HG03342 (cell line): ENCODE results near the gene BEND5.

Experiments used
- ATAC-seq: cut with Tn5 transposase; IDR thresholded peaks from one replicate; pipeline ENCODE4 v1.9.1; 2021; ENCODE audit warnings: mild to moderate bottlenecking, moderate library complexity; ENCODE audit not compliant: unreplicated experiment

The BEND5 gene

DNA sequence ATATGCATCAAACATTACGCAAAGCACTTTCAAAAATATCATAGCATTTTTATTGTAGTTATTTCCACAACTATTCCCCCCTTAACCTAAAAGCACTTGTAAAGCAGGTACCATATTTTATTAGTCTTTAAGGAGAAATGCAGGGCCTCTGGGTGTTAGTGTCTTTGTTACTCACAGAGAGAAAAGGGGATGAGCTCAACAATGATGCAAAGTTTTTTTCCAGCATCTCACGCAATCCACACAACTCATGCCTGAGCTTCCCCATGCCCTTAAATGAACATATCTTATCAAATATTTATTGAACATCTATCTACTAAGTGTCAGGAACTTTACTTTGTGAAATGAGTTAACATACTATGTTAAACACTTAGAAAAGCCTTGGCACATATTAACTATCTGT, 50.6 kb downstream of the BEND5 start:
- no peak for ATAC-seq

DNA sequence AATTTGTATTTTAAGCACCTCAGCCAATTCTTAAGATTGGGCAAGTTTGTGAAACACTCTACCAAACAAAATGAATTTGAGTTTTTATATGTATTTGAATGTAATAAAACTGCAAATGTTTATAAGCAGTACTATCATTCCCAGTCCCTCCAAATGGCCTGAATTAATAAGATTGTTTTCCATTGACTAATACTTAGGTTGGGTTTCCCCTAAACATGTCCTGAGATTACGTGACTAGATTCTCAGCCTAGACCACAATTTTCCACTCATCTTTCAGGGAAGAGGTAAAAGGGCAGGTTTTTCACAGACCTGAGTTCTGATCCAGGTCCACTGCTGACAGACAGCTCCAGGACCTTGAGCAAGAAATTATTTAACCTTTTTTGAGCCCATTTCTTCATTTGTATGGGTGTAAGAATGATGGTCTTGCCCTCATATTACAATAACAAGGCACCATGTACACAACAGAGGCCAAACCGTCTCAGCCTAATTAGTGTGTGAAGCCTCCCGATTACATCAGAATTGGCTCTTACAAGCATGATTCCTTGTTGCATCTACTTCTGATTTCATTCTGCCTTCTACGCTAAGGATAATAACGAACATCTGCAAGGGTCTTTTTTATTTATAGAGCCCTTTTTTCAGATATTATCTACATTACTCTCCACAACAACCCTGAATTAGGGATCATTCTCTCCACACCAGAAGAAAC, 51.2 kb downstream of the BEND5 start:
- ATAC-seq, result no peak

- no peak for ATAC-seq
Observed at GRCh38 chr1:48720929-48721328, 55.8 kb downstream of the BEND5 start.

GRCh38 chr1:48718705-48719104, 58.0 kb downstream of the BEND5 start:
- no peak for ATAC-seq

GRCh38 chr1:48718116-48718630, 58.5 kb downstream of the BEND5 start:
- ATAC-seq, result no peak

DNA sequence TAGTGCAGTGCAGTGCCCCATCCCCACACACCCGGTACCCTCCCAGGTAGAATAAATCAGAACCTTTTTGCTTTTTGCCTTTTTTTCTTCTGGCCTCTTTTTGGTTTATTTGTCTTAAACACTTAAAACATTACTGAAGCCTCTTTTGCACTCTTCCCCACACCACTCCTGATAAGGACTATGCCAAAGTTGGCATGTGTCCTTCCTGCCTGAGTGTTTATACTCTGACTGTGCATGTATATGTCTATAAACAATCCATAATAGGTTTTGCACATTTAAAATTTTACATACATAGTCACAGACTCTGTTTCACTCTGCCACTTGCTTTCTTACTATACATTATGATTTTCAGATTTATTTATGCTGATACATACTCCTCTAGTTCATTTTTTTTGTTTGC, 59.6 kb downstream of the BEND5 start:
- no peak for ATAC-seq

DNA sequence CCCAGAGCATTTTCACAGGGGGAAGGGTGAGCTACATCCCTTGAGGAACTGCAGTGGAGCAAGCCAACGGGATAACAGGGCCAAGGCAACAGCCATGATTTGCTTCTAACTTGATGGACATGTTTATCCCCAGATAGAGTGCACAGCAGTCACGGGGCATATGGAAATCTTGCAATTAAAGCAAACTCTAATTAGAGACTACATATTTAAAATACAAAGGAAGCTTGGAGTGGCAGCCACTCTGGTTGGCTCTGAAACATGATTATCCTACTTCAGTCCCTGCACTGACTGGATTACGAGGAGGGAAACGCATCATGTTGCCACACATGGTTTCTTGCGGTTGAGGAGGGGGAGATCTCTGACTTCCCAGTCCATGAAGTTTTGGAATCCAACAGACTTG, 60.8 kb downstream of the BEND5 start:
- ATAC-seq, result no peak

DNA sequence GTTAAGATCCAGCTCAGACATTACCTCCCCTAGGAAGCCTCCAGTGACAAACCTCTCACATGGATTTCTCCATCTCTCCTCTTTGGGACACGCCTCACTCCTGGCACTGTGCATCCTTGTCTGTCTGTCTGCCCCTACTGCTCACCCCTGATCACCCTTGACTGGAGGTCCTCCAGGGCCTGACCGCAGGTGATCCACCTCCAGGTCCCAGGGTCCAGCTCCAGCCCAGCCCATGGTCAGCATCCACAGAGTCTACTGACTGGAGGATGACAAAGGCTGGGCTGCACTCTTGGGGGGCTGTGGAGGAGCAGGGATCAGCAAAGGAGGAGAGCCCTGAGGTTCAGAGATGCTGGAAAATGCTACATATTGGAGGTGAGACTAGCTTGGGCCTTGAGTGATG, 65.8 kb downstream of the BEND5 start:
- no peak for ATAC-seq

DNA sequence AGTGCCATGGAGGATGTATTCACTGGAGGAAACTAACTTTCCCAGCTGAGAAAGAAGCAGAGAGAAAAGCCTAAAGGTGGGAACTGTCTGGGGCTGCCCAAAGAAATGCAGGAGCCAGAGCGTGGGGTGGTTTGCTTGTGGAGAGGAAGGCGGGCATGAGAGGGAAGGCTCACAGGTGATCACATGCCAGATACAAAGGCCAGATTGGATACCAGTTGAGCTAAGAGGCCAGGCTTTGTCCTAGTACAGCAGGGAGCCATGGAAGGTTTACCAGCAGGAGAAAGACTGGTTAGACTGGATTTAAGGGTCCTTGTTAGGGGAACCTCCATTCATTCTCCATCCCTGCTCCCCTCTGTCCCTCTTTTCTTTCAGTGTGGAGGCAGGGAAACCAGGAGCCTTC, 66.4 kb downstream of the BEND5 start:
- ATAC-seq, result no peak

GRCh38 chr1:48704736-48705135, 72.0 kb downstream of the BEND5 start:
- no peak for ATAC-seq

DNA sequence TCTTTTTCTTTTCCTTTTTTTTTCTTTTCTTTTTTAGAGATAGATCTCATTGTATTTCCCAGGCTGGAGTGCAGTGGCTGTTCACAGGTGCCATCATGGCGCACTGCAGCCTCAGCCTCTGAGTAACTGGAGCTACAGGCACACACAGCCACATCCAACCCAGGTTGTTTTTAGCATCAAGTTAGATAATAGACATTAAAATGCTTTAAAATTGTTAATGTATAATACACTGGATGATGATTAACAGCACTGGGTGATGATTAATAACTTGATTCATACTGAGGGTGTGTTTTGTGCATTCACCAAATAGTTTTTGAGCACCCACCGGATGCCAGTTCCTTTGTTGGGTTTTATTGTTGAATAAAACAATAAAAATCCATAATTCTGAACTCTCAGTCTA, 75.2 kb downstream of the BEND5 start:
- ATAC-seq, result no peak

DNA sequence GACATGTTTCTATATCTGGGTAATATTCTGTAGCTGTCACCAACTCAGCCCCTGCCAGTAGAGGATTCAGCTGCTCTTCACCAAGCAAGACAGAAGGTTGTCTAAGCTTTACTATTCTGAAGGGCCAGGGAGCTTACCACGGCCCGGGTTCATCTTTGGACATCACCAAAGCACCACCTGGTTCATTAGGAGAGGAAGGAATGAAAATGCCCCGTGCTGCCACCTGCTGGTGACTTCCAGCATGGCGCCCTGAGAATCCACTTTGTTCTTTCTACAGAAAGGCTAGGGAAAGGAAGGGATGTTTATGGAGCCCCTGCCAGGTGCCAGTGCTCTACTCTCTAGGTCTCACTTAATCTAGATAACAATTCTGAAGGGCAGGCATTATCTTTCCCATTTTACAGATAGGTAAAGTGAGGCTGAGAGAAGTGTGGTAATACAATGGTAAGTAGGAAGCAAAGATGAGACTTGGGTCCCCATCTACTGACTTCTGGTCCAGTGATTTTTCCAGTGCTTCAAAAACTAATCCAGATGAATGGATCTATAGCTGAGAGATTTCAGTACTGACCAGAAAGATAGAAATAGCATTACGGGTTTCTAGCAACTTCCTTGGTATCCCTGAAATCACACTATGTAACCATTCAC, 79.5 kb downstream of the BEND5 start:
- ATAC-seq, result peak; percentile 68

GRCh38 chr1:48695161-48695560, 81.5 kb downstream of the BEND5 start:
- ATAC-seq, result no peak

DNA sequence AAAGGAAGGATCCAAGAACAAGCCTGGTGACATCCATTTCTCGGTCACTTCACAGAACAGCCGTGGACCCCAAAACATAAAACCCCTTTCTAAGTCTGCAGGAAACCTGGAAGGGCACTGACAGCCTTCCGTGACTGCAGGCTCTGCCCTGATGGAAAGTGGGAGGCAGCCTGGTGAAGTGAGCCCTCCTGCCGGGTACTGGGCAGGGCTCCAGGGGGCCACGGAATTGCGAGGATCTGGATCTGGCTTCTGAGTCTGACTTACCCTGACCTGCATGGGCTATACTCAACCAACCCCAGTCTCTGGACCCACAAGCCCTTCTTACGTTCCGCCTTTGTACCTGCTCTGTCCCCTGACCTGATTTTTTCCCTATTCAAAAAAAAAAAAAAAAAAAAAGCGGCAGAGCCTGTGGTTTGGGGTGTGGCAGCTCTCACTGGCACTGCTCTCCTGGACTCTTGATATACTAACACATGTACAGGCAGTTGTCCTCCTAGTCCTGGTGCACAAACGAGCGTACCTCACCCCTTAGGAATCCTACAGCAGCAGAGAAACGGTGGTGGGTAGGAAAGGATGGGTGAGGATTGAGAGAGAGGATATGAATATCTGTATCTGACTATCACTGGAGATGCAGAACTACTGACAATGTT, 82.9 kb downstream of the BEND5 start:
- no peak for ATAC-seq

DNA sequence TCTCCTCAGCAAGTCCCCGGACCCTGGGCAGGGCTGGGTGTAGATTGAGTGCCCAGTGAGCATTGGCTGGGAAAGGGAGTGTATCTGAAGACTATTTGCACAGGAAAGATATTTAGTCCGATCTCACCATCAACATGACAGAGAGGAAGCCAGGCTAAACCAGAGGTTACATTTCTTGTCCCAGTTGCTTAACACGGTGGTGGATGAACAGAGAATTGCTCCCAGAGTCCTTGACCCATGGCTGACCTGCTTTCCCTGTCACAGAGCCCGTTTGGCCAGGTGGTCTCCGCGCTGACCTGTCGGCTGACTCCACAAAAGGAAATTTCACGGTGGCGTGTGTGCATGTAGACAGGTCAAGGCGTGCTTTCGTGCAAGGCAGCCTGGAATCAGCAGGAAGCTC, 83.5 kb downstream of the BEND5 start:
- no peak for ATAC-seq

- ATAC-seq, result no peak
Observed at GRCh38 chr1:48692235-48692634, 84.5 kb downstream of the BEND5 start.

DNA sequence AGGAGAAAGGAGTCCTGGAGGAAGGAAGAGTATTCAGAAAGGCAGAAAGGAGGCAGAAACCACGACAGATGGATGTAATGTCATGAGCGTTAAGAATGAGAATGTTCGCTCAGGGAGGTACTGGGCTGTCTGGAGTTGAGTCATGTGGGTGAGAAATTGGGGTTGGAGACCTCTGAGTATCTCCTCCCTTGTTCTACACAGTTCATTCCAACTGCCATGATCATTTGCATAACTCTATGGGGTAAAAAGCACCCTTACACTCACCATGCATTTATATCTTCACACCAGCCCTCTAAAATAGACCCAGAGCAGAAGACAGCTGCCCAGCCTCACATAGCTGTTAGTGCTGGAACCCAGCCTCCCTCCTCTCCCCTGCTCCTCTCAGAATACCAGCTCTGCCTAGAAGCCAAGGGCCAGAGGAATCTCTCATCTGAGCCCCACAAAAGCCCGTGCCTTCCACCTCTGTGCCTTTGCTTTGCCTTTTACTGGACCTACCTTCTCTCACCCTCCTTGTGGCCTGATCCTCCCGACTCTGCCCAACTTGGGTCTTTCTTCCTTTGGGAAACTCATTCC, 85.2 kb downstream of the BEND5 start:
- ATAC-seq, result peak; percentile 55

DNA sequence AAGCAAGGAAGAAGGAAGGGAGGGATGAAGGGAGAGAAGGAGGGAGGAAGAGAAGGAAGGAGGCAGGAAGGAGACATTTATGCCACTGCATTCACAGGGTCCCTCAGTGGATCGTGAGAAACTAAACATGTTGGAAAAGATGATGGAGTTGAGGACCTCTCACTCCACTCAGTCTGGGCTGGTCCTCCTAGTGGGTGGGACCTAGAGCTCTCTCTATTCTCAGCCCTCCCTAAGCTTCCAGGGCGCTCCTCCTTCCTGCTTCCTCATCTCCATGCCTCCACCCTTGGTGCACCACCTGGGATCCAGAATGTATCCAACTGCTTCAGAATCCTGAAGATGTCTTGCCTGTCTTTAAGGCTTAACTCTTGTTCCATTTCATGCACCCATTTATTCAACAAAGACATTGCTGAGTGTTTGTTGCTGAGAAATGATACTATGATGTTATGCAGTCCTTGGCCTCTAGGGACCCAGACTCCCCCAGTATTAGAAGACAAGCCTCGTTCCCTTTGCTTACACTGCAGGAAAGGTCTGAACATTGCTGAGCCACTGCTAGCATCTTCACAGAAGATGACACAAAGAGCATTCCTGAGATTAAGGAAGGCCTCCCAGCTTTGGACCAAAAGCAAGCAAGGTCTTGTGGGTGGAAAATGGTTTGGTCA, 88.5 kb downstream of the BEND5 start:
- ATAC-seq, result peak; percentile 76

DNA sequence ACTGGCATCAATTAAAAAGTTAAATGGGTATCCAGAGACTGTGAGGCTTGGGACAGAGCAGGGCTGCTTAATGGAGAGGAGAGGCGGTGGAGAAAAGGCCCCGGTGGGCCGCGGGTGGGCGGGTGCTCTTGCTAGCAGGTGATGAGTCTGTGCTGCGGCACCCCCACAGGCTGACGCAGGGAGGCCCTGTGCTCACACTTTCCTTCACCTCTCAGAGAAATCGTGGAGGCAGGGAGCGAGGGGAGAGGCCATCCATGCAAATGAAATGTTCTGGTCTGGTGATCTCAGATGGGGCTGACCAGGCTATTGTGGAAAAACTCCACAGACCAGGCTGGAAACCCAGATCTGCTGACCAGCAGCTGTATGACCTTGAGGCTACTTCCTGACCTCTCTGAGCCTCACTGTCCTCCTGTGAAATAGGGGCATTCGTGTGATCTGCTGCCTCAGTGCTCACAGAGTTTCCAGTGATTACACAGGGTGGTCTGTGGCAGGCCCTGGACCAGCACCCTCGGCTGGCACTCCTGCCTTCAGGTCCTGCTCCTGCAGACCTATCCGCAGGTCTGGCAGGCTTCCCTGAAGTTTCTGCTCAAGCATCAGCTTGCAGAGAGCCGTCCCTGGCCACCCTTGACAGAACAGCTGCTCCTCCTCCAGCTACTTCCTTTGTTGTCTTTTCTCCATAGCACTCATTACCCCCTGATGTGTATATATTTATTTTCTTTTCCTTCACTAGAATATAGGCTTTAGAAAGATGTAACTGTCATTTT, 89.2 kb downstream of the BEND5 start:
- ATAC-seq, result no peak

DNA sequence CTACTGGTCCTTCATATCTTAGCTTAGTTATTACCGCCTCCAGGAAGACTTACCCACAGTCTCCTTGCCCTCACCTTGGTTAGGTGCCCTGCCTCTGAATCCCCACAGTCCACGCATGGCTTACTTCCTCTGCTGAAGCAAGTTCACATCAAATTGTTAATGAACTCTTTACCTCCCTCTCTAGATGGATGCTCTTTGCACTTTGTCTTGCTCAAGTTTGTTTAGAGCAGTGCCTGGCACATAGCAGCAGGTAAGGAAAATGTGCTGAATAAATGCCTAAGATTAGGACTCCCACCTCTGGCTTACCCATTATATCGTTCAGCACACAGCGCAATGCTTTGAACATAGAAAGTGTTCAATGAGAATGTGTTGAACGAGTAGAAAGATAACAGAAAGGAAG, 90.5 kb downstream of the BEND5 start:
- no peak for ATAC-seq

DNA sequence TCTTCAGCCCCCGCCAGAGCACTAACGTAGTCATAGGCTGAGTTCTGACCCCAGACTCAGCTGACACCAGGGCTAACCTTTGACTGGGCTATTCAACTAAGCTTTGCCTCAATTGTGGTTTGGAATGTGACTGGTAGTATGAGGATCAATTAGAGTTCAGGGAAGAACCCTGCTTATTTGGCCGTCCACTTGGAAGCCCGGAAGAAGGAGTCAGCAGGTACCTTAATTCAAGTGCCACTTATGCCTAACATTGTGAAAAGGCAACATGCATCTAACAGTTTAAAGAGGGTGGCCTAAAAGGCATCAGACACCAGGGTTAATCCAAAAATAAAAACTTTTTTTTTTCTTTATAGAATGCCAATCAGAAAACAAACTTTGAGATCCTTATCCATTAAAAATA, 92.3 kb downstream of the BEND5 start:
- ATAC-seq, result no peak
